HG02981 (cell line): Measurements from ENCODE around the gene AVPI1.
A peak's percentile ranks its signal among the peaks of the same experiment; 100 is the strongest.
"Not testable (repeated sequence)": the region's sequence is repeated elsewhere in the genome, so short reads cannot be mapped to it uniquely, and the experiment has no call there.

Experiments
- ATAC-seq: cut with Tn5 transposase; IDR thresholded peaks from one replicate; pipeline ENCODE4 v1.9.1; 2021; ENCODE audit warnings: mild to moderate bottlenecking, moderate library complexity; ENCODE audit not compliant: unreplicated experiment

Gene AVPI1

DNA sequence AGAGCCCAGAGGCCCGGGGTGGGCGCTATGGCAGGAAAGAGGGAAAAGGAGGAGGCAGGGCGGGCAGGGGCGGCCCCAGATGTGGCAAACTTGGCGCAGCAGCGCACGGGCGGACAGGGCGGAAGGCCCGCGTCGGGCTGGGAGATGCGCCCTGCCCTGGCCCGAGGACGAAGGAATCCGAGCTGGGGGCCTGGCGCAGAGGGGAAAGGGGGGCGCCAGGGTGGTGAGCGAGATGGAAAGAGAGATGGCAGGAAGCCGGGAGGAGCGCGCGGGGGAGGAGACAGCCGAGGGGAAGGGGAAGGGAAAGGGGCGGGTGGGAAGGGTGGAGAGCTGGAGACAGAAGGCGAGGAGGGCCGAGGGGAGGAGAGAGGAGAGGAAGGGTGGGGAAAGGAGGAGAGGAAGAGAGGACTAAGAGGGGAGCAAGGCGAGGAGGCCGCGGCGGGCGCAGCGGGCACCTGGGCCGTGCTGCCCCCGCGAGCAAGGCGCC lies 26.3 kb upstream of the AVPI1 start, which contains the start of gene MARVELD1:
TSS of gene MARVELD1 (plus strand) at position 392 of the 487 bp plus-strand sequence. CDS start 147 bp downstream, outside the sequence.
- ATAC-seq, result peak; percentile 18

DNA sequence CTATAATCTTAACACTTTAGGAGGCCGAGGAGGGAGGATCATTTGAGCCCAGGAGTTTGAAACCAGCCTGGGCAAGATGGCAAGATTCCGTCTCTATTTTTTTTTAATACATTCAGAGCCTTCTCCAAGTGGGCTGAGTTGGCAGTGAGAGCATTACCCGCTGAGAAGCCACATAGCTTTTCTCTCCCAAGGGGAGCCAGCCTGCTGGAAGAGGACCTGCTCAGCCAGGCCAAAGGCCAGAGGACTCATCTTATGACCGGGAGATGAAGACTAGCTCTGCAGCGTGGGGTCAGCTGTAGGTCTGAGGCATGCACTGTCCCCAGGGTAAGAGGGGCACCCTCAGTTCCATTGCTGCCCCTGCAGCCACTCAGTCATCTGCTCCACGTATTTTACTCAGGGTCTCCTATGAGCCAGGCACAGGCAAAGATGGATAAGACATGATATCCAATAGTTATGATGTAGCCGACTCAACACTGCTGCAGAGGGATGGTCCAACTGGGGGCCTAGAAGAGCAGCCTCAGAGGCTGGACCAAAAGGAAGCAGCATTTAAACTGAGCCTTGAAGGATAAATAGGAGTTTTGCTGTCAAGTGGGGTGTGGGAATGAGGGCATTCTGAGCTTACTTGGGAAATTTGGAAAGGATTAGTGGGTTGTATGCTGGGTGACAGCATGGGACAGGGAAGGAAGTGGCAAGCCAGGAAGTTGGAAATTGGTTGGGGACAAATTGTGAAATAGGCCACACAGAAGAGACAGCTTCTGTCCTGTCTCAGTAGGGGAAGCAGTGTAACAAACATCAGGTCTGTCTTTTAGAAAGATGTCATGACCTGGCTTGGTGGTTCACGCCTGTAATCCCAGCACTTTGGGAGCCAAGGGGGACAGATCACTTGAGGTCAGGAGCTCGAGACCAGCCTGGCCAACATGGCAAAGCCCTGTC lies 24.9 kb upstream of the AVPI1 start:
- ATAC-seq, result no peak

DNA sequence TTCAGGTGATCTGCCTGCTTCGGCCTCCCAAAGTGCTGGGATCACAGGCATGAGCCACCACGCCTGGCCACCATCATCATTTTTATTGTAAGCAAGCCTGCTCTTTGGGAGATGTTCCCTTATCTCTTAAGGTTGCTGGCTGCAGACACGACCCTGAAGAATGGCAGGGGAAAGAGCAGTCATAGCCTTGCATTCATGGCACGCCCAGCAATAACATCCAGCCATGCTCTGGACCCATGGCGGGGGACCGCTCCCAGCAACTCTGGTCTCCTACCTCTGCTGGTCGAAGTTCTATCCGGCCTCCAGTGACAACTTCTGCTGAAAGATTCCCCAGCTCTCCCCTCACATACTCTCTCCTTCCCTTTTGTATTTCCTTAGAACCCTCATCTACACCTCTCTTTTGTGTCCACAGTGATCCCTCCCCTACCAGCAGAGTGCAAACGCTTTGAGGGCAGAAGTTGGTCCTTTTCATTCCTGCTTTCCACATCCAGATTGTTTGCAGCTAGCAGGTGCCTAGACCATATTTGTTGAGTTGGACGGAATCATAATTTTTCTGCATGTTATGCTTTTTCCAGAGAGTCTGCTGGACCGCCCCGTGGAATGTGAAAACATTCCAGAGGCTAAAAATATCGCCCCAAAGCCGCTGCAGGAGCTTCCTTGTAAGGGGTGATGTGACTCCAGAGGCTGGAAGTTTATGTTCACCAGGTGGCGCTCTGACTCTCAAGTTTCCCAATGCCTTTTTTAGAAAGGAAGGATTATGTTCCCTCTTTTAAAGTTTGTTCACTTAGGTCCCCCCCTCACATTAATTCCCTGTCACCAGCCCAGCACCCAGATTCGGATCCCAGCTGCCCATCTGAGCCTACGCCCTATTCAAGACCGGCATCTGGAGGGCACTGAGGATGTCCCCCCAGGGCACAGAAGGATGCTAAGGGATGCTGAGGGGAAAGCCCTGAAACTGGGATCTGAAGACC lies 22.2 kb upstream of the AVPI1 start:
- no peak for ATAC-seq

DNA sequence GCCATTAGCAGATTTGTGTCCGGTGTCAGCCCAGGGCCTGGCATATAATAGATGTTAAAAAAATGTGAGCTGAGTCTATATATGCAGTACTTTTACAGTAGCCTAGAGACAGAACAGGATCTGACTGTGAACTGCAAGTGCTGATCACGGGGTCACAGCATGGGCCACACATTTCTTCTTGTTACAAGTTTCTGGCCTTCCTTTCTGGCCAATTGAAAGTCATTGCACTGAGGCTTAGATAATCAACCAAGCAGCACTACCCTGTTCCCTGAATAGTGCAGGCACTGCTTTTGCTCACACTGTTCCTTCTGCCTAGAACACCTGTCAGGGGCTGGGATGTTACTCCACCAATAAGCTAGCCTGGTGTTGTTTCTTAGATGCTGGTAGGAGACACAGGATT lies 21.1 kb upstream of the AVPI1 start:
- ATAC-seq, result no peak

DNA sequence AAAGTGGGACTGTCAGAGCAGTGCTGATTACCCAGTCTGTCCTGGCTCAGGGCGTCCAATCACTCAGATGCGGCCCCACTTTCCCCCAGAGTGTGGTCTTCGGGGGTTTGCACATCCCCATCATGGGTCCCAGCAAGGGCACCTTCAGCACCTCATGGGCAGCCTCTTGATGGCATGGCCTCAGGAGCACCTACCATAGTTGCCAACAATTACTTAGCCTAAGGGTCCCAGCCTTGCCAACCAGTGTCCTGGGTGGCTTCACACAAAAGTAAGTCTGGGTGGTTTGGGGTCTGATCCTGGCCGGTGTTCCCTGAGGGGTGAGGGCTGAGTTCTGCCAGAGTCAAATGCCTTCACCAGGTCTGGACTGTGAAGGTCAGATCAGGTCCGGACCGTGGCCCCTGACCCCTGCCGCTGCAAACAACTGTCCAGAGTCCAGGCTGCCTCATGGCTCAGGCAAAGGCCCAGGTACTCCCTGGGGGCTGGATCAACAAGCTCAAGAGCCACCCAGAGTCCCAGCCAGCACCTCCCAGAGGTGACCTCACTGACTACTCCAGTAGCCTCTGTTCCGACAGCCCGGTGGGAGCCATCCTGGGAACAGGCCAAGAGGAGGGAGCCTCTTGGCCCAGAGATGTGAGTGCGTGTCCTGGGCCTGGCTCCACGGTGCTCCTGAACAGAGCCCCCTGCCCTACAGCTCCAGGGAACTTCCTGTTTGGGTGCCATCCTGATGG lies 20.3 kb upstream of the AVPI1 start:
- ATAC-seq, result no peak

DNA sequence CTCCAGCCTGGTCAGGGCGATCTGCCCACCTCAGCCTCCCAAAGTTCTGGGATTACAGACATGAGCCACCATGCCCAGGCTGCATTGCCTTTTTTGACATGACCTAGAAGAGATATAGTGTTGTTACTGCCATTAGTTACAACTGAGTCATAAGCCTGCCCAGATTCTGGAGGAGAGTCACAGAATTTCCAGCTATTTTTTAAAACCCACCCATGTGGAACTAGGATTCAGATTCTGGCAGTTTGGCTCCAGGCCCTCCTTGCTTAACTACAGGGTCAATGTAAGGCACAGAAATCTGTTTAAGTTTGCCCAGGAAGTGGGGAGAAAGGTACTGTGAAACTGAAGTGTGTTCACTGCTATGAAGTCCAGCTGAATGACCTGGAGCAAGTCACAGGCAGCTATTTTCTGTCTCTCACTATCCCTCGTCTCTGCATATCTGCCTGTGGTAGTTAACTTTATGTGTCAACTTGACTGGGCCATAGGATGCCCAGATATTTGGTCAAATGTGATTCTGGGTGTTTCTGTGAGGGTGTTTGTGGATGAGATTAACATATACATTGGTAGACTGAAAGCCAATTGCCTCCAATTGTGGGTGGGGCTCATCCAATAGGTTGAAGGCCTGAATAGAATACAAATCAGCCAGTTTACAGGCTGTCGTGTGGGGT lies 18.1 kb upstream of the AVPI1 start:
- ATAC-seq, result no peak

DNA sequence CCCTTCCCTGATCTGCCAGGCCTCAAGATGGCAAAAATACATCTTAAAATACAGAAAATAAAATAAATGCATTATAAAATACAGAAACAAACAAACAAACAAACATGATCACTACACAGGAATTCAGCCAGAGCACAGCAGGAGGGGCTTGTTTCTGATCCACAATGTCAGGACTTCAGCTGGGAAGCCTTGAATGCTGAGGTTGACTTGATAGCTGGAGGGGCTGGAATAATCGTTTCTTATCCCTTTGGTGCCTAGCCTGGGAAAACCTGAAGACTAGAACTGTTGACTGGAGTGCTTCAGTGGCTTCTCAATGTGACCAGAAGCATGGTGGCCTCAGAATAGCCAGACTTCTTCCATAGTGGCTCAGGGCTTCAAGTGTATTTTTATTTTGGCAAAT lies 17.3 kb upstream of the AVPI1 start:
- no peak for ATAC-seq

DNA sequence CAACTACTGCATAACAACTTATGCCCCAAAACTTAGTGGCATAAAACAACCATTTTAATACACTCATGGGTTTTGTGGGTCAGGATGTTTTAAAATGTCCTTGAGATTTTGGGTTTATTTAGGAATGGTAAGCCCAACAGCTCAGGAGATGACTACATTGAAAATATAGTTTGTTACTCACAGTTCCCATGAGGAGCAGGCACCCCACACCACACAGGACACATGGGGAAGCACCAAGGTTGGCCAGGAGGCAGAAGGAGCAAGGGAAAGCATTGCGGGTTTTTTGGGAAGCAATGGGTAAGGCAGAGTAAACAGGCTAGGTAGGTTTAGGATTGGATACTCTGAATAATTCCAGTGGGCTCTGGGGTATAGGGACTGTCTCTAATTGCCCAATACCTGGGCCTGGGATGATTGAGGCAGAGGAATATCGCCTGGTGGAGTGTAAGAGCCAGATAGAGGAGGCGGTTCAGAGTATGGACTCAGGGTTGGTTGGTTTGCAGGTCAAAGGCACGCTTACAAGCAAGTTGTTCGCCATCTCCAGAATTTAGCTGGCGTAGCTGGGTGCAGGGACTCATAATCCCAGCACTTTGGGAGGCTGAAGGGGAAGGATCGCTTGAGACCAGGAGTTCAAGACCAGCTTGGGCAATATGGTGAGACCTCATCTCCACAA lies 16.5 kb upstream of the AVPI1 start:
- no peak for ATAC-seq

DNA sequence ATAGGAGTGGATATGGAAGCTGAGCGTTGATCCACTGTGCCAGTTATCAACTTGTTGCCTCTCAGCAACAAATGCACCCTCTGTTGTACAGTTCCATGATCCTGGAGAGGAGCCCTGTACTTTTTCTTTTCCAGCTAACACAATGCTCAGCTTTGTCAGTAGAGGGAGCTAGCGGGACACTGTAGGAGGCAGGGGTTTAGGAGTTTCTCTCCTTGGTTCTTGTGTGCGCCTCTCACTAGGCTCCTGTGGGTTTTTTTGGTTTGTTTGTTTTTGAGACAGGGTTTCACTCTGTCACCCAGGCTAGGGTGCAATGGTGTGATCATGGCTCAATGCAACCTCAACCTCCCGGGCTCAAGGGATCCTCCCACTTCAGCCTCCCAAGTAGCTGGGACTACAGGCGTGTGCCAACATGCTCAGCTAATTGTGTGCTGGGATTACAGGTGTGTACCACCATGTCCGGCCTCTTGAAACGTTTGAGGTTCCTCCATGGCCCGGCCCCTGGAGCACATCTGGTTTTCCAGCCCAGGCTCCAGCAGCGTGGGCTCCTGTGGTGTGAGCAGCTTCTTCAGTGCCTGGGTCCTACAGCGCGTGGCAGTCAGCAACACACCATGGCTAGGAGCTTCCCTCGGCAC lies 14.5 kb upstream of the AVPI1 start:
- ATAC-seq, result peak; percentile 63

DNA sequence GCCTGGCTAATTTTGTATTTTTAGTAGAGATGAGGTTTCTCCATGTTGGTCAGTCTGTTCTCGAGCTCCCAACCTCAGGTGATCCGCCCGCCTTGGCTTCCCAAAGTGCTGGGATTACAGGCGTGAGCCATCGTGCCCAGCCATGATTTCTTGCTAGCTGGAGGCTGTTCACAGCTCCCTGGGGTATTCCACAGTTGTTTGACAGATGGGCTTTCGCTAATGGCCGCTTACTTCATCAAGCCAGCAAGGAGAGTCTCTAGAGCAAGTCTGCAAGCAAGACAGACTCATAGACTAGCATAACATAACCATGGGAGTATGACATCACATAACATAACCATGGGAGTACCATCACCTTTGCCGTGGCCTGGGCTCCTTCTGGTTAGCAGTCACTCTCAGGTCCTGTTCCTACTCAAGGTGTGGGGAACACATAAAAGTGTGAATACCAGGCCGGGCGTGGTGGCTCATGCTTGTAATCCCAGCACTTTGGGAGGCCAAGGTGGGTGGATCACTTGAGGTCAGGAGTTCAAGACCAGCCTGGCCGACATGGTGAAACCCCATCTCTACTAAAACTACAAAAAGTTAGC lies 11.1 kb upstream of the AVPI1 start:
- not testable (repeated sequence) for ATAC-seq

DNA sequence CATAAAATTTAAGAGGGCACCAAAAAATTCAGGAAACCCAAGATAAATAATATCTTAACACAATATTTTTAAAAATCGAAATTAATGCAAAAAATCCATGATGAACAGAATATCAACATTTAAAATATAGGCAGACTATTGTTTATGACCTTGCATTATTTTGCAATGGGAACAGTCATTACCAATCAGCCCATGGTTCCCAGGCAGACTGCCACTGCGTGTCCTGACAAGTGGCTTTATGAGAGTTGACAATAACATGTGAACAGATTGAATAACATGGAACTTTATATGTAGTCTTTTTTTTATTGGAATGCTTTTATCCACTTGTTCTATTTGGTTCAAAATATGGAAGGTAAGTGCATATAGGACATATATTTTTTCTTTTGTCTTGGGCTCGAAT lies 3.1 kb upstream of the AVPI1 start:
- ATAC-seq, result no peak

DNA sequence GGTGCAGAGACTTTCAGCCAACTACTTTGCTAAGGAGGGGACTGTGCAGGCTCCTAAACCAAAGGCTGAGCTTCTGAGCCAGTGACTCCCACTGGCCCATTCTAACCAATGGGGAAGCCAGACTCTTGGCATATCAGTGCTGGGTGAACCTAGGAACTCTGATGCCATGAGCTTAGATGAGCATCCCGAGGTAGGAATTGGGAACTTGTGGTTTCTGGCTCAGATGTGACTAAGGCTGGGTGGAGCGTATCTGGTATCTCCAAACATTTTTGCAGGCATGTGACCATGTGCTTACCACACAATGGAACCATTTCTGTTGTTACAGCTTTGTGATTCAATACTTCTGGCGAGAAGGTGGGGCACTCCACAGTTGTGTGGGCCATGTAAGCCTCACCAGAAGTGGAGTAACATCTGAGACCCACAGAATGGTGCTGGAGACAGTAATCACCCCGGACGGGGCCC lies 2.5 kb upstream of the AVPI1 start:
- ATAC-seq, result no peak

DNA sequence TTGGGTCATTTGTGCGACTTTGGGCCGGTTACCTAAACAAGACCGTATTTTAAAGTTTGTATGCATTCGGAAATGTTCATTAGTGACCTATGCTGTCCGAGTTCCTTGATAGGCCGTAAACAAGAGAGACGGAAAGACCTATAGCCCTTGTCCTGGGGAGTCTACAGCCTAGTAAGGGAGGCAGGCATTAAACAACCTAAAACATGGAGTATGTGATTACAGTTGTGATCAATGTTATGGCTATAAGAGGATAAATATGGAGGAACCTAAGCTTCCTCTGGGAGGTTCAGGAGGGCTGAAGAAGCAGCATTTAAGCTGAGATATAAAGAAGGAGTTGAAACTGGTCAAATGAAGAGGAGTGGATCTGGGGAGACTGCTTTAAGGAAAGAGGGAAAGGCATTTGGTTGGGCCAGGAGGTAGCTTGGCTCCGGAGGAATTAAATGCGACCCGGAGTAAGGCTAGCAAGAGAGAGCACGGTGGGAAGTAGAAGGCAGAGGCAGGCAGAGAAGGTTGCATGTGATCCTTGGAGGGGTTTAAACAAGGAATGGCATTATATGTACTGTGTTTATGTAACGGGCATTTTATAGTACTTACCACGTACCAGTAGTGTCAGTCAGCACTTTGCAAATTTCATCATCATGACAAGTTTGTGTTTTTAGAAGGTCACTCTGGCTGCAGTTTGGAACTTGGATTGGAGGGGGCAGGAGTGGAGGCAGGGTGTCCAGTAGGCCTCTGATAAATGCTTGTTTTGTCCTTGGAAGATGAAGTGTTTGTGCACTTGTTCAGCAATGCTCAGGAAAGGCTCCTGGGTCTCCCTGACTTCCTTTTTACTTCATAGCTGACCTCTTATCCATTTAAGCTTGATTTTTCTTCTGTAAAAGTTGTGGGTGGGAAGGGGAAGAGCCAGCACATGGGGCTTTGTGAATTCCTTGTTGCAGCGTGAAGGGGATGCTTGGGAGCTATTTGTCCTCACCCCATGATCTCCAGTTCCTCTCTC lies 1.0 kb upstream of the AVPI1 start:
- no peak for ATAC-seq

DNA sequence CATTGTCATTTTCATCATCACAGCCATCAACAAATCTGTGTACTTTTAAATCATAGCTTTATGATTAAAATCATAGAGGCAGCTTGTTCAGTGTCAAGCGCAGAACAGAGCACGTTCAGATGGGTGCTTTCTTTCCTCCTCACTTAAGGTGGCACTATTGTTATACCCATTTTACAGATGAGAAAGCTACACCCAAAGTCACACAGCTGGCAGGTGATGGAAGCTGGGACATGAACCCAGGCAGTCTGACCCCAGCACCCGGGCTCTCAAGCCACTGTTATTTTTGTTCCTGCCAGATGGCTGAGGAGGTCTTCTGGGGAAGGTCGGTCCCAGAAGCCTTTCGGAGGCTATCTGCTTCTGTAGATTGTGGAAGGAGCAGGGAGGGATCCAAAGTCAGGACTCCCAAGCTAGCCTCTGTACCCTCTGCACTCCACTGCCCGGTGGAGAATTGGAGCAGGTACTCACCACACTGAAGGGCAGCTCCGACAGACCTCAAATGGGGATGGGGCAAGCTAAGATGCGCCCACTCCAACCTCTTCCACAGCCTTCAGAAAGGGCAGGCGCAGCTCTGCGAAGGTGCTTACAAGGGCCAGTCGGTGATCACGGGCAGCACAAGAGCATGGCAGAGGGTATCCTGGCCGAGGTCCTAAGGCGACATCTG lies 610 bp downstream of the AVPI1 start:
- no peak for ATAC-seq

DNA sequence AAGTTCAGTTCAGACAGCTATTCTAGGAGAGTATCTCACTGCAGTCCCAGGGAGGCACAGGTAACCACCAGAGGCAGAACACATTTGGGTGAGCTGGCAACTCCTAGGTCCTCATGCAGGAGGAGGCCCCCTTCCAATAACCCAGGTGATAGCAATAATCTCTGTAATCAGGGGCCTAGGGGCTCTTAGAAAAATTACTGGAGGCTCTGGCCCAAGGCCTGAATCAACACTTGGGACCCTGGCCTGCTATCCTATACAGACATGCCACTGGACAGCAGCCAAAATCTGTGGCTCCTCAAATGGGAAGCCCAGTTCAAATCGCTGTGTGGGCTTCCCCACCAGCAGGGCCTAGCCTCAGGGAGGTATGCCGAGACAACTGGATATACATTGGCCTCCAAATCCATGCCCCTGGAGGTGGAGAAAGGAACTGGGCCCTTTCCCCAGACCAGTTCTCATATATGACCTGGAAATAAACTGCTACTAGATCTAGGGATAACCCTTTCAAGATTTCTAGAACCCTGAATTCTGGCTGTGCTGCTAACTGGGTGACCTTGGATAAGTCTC lies 1.6 kb downstream of the AVPI1 start:
- ATAC-seq, result no peak

DNA sequence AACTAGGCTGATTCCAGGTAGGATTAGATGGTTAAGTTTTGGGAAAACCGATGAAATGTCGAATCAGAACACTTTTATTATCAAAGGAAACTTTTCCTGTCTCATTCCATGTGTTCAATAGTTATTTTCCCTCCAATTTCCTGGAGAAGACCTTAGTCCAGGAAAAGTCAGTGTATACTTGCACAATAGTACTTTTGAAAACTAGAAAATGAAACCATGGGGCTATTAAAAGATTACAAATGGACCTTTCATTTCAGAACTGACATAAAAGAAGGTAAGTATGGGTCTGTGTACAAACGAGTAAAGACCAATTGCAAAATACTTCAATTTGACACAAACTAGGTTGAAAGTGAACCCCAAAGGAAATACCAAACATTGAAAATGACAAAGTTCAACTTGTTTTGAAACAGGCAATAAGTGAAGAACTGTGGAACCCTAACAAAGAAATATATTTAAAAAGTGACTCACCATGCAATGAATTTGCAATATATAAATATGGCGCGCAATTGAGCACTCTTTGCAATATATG lies 2.1 kb downstream of the AVPI1 start:
- no peak for ATAC-seq
